C4-2B (cell line): ENCODE measurements around the gene TSPEAR.
"Not testable (repeated sequence)": the region's sequence is repeated elsewhere in the genome, so short reads cannot be mapped to it uniquely, and the experiment has no call there.

Experiments used
- H3K27ac ChIP-seq: fragments of 450-650 bp; 2 replicates; pipeline ENCODE4 v1.5.1; 2017
- CTCF ChIP-seq: fragments of 450-650 bp; conservative IDR thresholded peaks from 2 replicates; pipeline ENCODE4 v1.5.1; 2017; ENCODE audit warnings: mild to moderate bottlenecking
- ZFX ChIP-seq: fragments of 450-650 bp; IDR thresholded peaks from 2 replicates; pipeline ENCODE4 v1.6.1; 2017

The TSPEAR gene

GRCh38 chr21:44611551-44611950, 99.8 kb downstream of the TSPEAR start:
- no peak for TF ChIP-seq ZFX
- TF ChIP-seq CTCF: no peak

GRCh38 chr21:44610157-44610843, 101.1 kb downstream of the TSPEAR start:
- H3K27ac ChIP-seq: not testable (repeated sequence)

More at GRCh38 chr21:44611551-44611950, 99.8 kb downstream of the TSPEAR start:
- H3K27ac ChIP-seq: no peak overlapping the region

- no peak for TF ChIP-seq ZFX
- TF ChIP-seq CTCF: no peak
Observed at GRCh38 chr21:44609193-44609592, 102.2 kb downstream of the TSPEAR start.

GRCh38 chr21:44606495-44606894, 104.9 kb downstream of the TSPEAR start:
- TF ChIP-seq CTCF: no peak
- TF ChIP-seq ZFX: no peak
- no peak overlapping the region for H3K27ac ChIP-seq

More at GRCh38 chr21:44609193-44609592, 102.2 kb downstream of the TSPEAR start:
- no peak overlapping the region for H3K27ac ChIP-seq

GRCh38 chr21:44603911-44604310, 107.5 kb downstream of the TSPEAR start:
- TF ChIP-seq ZFX (no peak), CTCF (no peak)
- H3K27ac ChIP-seq: no peak overlapping the region

- TF ChIP-seq ZFX (no peak), CTCF (no peak)
Observed at GRCh38 chr21:44603109-44603875, 108.1 kb downstream of the TSPEAR start.

GRCh38 chr21:44602463-44602850, 108.9 kb downstream of the TSPEAR start:
- no peak for TF ChIP-seq ZFX
- no peak for TF ChIP-seq CTCF
- H3K27ac ChIP-seq: no peak overlapping the region

More at GRCh38 chr21:44603109-44603875, 108.1 kb downstream of the TSPEAR start:
- H3K27ac ChIP-seq: no peak overlapping the region
